HL-60/S4 (cell line): ENCODE data around the gene ITGAL.
"Not testable (repeated sequence)": the region's sequence is repeated elsewhere in the genome, so short reads cannot be mapped to it uniquely, and the experiment has no call there.

Experiments used
- in situ Hi-C: fragments of 300-500 bp; cut with MboI; formaldehyde crosslinking; loops from 2 replicates; pipeline ENCODE4 v1.14.3; 2022; ENCODE audit warnings: low sequenced_read_pairs

Gene ITGAL

DNA sequence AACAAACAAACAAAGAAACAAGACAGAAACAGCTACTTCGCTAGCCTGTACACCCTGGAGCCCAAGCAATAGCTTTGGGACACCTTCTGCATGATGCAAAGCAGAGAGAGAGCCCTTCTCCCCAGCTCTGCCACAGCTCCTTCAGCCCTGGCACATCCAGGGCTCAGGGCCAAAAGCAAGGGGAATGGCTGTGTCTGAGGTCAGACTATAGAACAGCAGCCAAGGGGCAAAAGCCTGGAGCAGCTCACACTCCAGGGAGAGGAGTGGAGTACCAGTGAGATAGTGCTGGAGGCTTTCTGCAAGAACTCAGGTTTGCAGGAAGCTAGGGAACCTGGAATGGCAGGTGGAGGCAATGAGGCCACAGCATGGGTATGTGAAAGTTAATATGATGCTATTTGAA is 15.3 kb upstream of the ITGAL start:
- in situ Hi-C loops, result no loop called here

DNA sequence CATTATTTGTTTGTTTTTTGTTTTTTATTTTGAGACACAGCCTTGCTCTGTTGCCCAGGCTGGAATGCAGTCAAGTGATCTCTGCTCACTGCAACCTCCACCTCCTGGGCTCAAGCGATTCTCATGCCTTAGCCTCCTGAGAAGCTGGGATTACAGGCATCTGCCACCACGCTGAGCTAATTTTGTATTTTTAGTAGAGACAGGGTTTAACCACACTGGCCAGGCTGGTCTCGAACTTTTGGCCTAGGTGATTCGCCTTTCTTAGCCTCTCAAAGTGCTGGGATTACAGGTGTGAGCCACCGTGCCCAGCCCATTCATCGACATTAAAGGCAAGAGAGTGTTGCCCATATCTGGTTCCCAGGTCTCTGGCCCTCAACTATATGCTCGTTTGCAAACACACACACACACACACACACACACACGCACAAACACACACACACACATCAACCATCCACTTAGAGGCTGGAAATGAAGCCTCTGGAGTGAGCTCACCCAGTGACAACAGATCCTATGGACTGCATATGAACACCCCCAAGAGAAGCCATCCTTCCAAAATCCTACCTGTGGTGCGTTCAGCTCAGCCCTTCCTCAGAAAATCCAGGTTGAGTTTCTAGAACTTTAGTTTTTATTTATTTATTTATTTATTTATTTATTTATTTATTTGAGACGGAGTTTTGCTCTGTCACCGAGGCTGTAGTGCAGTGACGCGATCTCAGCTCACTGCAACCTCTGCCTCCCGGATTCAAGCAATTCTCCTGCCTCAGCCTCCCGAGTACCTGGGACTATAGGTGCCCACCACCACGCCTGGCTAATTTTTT is 14.6 kb upstream of the ITGAL start:
- in situ Hi-C loops, result no loop called here

DNA sequence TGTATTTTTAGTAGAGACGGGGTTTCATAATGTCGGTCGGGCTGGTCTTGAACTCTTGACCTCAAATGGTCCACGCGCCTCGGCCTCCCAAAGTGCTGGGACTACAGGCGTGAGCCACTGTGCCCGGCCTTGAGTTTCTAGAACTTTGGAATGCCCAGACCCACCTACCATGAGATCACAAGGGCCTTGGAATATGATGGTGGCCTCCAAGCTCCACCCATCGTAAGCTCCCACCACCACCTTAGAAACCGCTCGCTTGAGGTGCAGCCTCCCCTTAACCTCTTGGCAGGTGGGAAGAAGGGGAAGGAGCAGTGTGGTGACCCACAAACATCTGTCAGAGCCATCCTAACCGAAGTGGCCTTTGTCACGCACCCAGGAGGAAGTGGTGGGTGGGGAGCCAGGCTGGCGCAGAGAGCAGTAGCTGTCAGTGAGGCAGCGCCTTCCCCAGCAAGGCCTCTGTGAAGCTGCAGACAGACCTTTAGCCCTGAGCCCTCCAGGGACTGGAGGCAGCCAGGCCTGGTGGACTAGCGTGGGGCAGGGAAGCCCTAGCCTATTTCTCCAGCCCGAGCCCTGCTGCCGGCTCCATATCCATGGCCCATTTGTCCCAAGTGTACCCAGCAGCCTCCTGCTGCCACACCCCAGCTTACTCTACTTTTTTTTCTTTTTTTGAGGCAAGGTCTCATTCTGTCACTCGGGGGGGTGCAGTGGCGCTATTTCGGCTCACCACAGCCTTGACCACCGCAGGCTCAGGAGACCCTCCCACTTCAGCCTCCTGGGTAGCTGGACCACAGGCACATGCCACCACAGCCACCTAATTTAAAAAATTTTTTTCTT is 13.8 kb upstream of the ITGAL start:
- in situ Hi-C loops, result no loop called here

DNA sequence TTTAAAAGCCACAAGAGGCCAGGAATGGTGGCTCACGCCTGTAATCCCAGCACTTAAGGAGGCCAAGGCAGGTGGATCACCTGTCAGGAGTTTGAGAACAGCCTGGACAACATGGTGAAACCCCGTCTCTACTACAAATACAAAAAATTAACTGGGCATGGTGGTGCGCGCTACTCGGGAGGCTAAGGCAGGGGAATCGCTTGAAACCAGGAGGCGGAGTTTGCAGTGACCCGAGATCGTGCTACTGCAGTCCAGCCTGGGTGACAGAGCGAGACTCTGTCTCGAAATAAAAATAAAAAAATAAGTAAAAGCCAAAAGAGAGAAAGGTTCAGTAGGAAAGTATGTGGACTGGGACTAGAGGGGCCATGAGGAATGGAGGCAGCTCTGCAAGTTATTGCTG is 13.1 kb upstream of the ITGAL start:
- in situ Hi-C loops, result no loop called here

DNA sequence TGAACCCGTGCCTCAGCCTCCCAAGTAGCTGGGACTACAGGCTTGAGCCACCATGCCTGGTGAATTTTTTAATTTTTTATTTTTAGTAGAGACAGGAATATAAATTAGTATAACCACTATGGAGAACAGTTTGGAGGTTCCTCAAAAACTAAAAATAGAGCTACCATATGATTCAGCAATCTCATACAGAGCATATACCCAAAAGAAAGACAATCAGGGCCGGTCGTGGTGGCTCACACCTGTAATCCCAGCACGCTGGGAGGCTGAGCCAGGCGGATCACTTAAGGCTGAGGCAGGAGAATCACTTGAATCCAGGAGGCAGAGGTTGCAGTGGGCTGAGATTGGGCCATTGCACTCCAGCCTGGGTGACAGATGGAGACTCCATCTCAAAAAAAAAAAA is 11.1 kb upstream of the ITGAL start:
- in situ Hi-C loops, result not testable (repeated sequence)

DNA sequence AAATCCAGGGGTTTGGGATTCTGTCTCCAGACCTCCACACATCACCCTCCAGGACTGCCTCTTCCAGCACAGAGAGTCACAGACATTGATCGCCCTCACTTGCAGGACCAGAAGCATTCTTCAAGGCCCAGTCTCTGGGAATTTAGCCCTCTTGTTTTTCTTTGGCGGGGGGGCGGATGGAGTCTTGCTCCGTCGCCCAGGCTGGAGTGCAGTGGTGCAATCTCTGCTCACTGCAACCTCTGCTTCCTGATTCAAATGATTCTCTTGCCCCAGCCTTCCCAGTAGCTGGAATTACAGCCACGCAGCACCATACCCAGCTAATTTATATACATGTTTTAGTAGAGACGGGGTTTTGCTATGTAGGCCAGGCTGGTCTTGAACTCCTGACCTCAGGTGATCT is 8.5 kb upstream of the ITGAL start:
- in situ Hi-C loops, result no loop called here

DNA sequence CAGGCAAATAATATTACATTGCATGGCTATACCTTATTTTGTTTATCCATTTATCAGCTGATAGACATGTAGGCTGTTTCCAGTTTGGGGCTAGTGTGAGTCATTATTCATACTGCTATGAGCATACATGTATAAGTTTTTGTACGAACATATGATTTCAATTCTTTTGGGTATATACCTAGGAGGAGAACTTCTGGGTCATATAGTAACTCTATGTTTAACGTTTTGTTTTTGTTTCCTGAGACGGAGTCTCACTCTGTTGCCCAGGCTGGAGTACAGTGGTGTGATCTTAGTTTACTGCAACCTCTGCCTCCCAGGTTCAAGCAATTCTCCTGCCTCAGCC is 2.4 kb upstream of the ITGAL start:
- in situ Hi-C loops, result no loop called here

DNA sequence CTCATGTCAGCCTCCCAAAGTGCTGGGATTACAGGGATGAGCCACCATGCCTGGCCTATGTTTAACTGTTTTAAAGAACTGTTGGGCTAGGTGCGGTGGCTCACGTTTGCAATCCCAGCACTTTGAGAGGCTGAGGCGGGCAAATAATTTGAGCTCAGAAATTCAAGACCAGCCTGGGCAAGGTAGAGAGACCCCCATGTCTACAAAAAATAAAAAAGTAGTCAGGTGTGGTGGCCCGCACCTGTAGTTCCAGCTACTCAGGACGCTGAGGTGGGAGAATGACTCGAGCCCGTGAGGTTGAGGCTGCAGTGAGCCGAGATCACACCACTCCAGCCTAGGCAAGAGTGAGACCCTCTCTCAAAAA is 1.9 kb upstream of the ITGAL start:
- in situ Hi-C loops, result no loop called here

DNA sequence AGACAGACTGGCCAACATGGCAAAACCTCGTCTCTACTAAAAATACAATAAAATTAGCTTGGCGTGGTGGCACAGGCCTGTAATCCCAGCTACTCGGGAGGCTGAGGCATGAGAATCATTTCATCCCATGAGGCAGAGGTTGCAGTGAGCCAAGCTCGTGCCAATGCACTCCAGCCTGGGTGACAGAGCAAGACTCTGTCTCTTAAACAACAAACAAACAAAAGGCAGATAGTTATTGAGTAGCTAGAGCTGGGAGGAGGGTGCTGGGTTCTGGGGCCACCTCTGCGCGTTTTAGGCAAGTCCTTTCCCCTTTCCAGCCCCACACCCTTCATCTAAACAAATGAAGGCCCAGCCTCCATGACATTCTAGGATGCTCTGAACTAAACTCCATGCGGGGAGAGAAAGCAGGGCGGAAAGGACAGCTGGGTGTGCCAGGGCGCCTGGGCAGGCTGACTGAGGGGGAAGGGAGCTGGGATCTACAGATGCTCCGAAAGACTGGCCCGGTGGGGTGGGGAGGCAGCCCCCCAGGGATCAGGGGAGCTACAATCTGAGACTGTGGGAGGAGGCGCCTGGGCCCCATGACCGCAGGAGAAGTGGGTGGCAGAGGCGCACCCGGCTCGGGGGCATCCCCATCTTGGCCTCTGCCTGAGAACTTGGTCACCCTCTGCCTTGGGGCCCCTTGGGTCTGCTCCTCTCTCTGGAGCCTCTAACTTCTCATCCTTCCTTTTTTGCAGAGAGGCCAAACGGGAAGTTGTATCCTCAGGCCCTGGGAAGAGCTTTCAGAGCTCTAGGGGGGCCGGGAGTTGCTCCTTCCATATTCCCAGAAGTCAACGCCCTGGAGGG is 910 bp downstream of the ITGAL start:
- in situ Hi-C loops, result no loop called here

DNA sequence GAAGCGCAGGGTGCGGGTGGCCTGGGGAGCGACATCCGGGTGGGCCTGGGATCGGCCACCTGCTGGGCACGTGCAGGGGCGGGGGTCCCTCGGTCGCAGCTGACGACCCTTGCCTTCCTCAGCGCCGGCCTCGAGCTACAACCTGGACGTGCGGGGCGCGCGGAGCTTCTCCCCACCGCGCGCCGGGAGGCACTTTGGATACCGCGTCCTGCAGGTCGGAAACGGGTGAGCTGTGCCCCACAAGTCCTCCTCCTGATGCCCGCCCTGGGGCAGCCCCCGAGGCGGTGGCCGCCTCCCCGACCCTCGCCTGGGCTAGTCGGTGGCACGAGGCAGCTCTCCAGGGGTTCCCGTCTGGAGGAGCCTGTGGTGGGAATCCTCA is 1.5 kb downstream of the ITGAL start:
- in situ Hi-C loops, result no loop called here

DNA sequence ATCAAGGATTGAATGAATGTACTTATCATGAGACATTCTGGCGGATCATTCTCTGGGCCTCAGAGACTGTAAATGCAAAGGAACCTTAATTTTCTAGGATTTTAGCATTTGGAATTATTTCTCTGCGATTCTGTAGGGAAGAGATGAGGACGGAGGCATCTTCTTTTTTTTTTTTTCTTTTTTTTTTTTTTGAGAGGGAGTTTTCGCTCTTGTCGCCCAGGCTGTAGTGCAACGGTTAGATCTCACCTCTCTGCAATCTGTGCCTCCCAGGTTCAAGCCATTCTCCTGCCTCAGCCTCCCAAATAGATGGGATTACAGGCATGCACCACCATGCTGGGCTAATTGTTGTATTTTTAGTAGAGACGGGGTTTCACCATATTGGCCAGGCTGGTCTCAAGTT is 2.1 kb downstream of the ITGAL start:
- in situ Hi-C loops, result no loop called here

DNA sequence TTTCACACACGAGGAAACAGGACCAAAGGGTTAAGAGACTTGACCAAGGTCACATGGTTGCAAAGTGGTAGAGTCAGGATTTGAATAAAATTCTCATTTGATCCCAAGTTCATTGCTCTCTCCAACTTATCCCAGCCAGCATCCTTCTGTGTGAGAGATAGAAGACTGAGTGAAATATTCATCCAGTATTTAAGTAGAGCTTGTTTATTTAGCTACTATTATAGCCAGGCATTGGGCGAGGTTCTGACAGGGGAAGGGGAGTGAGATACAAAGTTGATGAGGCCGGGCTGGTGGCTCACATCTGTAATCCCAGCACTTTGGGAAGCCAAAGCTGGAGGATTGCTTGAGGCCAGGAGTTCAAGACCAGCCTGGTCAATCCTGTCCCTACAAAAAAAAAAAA is 4.4 kb downstream of the ITGAL start:
- in situ Hi-C loops, result no loop called here

DNA sequence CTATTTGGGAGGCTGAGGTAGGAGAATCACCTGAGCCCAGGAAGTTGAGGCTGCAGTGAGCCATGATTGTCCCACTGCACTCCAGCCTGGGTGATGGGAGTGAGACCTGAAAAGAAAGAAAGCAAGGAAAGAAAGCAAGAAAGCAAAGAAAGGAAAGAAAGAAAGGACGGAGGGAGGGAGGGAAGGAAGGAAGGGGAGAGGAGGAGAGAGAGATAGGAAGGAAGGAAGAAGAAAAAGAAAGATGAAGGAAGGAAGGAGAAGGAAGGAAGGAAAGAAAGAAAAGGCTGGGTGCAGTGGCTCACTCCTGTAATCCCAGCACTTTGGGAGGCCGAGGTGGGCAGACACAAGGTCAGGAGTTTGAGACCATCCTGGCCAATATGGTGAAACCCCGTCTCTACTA is 5.2 kb downstream of the ITGAL start:
- in situ Hi-C loops, result not testable (repeated sequence)

DNA sequence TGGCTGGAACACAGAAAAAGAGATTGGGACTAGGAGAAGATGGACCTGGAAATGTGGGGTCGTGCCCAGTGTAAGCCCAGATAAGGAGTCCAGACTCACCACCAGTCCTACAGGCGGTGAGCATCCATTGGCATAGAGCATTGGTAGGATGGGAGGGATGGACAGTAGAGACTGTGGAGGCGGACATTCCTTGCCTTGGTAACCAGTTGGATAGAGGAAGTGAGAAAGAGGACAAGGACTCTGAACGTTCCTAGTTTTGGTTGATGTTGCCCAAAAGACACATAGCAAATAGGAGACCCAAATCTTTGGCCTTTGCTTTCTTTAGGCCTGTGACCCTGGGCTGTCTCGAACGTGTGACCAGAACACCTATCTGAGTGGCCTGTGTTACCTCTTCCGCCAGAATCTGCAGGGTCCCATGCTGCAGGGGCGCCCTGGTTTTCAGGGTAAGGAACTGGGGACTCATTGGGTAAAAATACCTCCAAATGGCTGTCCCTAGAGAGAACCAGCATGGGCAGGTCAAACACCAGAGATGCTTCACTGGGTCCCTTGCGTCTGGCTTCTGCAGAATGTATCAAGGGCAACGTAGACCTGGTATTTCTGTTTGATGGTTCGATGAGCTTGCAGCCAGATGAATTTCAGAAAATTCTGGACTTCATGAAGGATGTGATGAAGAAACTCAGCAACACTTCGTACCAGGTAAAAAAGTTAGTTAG is 6.4 kb downstream of the ITGAL start:
- in situ Hi-C loops, result no loop called here

DNA sequence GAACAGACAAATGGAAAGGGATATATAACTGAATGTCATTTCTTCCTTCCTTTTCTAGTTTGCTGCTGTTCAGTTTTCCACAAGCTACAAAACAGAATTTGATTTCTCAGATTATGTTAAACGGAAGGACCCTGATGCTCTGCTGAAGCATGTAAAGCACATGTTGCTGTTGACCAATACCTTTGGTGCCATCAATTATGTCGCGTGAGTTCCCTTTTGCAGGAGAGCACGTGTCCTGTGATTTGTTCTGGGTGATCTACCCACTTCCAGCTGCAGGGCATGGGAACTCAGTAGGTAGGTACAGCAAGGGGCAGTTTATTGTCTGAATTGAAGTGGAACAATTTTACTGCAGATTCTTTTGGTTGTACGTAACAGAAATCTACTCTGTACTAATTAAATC is 8.8 kb downstream of the ITGAL start:
- in situ Hi-C loops, result no loop called here

DNA sequence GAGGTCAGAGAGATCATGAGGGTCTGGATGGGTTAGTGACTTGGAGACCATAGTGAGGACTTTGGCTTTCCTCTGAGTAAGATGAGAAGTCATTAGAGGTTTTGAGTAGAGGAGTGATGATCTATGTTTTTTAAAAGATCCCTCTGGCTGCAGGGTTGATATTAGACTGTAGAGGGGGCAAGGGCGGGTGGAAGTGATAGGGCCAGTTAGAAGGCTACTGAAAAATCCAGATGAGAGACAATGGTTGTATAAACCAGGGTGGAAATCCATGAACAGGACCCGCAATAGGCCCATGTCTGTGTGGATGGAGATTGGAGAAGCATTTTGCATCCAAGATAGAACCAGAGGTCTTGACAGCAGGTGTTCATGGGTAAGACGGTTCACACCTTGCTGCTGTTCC is 9.8 kb downstream of the ITGAL start:
- in situ Hi-C loops, result no loop called here

DNA sequence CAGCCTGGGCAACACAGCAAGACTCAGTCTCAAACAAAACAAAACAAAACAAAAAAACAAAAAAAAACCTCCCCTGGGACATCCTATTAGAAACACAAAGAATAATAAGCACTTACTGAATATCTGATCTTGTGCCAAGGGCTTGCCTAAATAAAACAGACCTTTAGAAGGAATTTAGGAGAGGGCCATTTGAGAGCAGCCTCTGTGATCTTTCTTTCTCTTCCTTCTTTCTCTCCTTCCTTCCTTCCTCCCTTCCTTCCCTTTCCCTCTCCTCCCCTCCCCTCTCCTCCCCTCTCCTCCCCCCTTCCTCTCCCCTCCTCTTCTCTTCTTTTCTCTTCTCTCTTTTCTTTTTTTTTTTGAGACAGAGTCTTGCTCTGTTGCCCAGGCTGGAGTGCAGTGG is 12.3 kb downstream of the ITGAL start:
- in situ Hi-C loops, result loop anchor here (5.0 kb wide), 1 partner anchor 37 kb away; no protein-coding TSS in a partner anchor

DNA sequence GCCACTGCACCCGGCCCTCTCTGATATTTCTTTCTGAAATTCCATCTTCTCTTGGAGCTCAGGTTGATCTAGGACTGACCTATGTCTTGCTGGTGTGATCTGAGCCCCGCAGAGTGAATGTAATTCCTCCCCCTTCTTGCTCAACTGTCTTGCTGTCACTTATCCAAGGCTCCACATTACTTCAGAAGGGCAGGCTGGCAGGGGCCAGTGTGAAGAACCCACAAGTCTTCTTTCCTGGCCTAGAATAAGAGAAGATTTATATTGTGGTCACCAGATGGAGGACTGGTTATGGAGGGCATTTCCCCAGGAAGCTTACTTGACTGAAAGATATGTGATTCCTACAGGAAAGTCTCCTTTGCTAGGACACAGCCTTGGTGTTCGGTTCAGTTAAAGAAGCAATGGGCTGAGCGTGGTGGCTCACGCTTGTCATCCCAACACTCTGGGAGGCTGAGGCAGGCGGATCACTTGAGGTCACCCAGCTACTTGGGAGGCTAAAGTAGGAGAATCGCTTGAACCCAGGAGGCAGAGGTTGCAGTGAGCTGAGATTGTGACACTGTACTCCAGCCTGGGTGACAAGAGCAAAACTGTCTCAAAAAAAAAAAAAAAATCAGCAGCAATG is 13.4 kb downstream of the ITGAL start:
- in situ Hi-C loops, result loop anchor here (5.0 kb wide), 1 partner anchor 36 kb away; no protein-coding TSS in a partner anchor

DNA sequence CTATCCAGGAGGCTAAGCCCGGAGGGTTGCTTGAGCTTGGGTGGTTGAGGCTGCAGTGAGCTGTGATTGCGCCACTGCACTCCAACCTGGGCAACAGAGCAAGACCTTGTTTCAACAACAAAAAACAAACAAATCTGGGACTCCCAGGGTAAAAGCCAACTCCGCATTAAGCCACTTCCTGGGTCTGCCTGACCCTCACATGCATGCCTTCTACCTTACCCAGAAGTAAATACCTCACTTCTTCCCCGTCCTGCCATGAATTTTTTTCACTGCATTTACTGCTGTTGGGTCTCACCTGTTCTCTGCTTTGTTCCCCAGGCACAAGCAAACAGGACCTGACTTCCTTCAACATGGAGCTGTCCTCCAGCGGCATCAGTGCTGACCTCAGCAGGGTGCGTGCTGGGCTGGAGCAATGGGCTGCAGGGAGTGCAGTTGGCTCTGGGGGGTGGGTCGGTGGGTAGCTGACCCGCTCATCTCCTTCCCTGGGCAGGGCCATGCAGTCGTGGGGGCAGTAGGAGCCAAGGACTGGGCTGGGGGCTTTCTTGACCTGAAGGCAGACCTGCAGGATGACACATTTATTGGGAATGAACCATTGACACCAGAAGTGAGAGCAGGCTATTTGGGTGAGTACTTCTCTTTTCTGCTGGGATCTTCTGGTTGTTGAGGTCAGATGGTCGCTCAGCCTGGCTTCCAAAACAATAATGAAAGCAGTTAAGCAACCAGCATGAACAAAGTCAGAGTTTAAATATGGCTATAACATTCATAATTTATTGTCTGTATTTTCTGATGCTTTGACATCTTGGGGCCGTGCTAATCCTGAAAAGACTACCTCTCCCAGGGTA is 16.4 kb downstream of the ITGAL start:
- in situ Hi-C loops, result loop anchor here (5.0 kb wide), 1 partner anchor 33 kb away; no protein-coding TSS in a partner anchor
